ENCODE data around the gene PRKCZ. TPM values are rescaled to one million over a fixed set of nuclear protein-coding genes. Genes with fewer than 3 reads are reported as not detected.

Gene PRKCZ
- total RNA-seq, 4 donors from 2014 or later, result 0.49 to 1.9 (median 1.1) TPM; not detected in 1

DNA sequence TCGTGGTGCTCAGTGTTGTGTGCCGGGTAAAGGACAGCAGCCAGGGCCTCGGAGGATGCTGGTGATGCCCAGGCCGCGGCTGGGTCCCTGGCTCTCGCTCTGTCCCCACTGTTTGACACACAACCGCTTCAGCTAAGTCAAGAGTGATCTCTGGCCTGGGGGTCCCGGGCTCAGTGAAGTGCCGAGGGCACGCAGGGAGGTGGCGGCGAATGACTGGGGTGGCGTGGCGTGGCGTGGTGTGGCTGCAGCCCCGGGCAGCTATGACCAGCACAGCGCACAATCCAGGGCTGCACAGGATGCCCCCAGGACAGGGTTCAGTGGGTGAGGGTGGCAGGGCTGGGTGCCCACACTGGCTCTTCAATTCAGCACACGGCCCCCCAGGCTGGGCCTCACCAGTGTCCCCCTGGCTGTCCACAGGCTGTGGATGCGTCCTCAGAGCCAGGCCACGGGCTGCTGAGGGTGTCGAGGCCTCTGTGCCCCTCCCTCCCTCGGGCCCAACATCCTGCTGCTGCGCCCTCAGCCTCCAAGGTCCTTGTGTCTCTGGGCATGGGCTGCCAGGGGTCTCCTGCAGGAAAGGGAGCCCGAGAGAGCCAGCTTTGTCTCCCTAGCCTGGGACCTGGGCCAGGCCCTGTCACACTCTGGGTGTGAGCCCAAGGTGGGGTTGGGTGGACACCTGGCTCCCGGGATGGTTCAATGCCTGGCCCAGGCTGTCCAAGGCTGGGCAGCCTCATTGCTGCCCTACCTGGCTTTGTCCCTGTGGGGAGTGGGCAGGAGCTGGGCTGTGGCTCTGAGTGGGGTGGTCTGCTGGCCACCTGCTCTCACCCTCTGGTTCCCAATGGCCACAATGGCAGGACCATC lies 165.9 kb downstream of the PRKCZ start:
- TF ChIP-seq, protein P1, sequence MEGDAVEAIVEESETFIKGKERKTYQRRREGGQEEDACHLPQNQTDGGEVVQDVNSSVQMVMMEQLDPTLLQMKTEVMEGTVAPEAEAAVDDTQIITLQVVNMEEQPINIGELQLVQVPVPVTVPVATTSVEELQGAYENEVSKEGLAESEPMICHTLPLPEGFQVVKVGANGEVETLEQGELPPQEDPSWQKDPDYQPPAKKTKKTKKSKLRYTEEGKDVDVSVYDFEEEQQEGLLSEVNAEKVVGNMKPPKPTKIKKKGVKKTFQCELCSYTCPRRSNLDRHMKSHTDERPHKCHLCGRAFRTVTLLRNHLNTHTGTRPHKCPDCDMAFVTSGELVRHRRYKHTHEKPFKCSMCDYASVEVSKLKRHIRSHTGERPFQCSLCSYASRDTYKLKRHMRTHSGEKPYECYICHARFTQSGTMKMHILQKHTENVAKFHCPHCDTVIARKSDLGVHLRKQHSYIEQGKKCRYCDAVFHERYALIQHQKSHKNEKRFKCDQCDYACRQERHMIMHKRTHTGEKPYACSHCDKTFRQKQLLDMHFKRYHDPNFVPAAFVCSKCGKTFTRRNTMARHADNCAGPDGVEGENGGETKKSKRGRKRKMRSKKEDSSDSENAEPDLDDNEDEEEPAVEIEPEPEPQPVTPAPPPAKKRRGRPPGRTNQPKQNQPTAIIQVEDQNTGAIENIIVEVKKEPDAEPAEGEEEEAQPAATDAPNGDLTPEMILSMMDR (IDR thresholded peaks at IDR 0.05; ENCODE audit: low read depth), result no peak

DNA sequence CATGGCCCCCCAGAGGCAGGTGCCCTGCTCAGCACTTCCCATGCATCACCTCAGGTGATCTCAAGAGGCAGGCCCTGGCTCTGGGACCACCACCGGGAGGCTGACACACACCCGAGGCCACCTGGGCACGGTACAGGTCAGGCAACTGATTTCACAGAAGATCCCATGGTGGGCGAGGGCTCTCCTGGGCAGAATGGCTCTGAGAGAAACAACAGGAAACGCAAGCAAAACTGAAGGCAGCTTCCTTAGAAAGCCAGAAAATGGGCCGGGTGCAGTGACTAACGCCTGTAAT lies 166.5 kb downstream of the PRKCZ start:
- TF ChIP-seq, protein P1 (IDR thresholded peaks at IDR 0.05; ENCODE audit: low read depth), result no peak

DNA sequence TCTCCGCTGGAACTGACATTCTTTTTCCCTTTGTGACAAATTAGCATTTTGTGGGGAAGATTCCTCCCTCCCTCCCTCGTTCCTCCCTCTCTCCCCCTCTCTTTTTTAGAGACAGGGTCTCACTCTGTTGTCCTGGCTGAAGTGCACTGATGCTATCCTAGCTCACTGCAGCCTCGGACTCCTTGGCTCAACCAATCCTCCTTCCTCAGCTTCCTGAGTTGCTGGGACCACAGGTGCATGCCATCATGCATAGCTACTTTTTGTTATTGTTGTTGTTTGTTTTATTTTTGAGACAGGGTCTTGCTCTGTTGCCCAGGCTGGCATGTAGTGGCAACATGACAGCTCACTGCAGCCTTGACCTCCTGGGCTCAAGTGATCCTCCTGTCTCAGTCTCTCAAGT lies 171.1 kb downstream of the PRKCZ start:
- TF ChIP-seq, protein P1 (IDR thresholded peaks at IDR 0.05; ENCODE audit: low read depth), result no peak

DNA sequence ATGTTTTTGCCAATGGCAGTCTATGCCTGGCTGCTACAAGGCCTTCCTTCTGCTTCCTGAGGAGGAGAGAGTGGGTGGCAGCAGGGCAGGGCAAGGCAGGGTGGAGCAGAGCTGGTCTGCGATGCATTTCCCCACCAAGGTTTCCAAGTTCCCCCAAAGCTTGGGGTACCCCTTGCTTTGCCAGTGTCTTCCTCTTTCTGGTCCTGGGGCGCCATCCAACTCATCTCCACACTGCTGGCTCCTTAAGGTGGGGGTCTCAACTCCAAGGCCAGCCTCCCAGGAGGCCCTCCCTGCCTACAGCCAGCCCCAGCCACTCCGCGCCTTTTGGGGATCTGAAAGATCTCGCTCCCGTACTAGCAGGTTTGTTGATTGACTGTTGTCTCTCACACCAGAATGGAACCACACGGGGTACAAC lies 174.0 kb downstream of the PRKCZ start:
- TF ChIP-seq, protein P1 (IDR thresholded peaks at IDR 0.05; ENCODE audit: low read depth), result no peak

DNA sequence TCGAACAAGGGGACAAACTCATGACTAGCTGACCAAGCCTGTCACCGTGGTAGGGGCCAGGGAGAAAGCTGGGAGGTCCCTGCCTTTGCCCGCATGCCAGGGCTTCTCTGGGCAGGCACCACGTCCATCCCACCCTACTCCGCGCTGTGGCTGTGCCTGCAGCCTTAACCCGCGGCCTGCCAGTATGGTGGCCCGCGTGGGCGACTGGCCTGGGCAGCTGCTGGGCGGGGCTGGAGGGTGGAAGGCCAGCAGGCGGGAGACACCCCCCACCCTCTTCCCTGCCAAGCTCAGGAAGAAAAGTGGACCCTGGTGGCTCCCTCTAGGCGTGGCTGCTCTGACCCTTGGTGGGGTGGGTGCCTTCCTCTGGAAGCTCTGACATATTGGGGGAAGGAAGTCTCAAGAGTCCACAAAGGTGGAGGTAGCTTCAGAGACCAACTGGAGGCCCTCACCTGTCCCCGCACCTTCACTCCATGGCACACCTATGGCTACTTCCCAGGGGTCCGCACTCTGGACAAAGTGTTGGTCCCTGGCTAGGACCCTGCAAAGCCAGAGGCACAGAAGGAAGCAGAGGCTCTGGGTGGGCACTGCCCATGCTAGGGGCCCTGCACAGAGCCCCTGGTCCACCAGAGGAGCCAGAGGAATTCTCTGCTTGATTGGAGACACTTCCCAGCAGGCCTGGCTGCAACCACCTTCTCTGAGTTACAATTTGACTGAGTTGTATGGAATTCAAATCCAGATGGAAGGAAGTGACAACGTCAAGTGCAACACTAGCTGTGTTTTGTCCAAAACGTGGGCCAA lies 174.6 kb downstream of the PRKCZ start:
- TF ChIP-seq, protein P1 (IDR thresholded peaks at IDR 0.05; ENCODE audit: low read depth), result no peak

DNA sequence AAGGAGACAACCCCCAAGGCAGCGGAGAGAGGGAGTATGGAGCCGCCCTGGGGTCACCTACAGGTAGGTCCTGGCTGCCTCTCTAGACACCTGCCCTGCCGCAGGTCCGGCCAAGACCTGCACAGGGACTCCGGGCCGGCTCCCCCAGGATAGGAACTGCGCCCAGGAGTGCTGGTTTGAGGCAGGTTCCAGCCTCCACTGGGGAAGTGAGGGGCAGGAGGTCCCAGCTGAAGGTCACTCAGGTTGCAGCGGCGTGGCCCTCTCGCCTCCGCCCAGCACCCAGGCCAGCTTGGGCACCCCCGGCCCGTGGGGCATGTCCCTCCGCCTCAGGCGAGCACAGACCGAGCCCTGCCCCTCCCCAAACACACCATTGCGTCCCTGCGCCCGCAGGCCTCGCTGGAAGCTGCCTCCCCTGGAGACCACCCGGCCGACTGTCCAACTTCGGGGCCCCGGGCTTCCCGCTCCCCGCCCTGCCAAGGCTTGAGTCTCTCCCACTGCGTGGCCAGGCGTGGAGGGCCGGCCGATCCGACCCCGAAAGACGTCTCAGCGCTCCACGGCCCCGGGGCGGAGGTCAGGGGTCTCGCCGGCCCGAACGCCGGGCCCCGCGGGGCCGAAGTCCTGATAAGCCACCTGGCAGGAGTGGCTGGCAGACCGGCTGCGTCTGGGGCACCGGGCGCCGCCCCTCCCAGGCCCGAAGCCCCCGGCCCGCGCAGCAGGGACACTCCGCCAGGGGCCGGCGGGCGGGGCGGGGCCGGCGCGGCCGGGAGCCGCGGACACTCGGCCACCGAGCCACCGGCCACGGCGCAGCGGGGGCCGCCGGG lies 176.5 kb downstream of the PRKCZ start:
- TF ChIP-seq, protein P1 (IDR thresholded peaks at IDR 0.05; ENCODE audit: low read depth), result no peak

All from subcutaneous adipose tissue (tissue), 4 donors.